GM12874 (cell line): ENCODE data around the gene AASDHPPT.

Source experiments
- CTCF ChIP-seq: IDR thresholded peaks from 2 replicates; pipeline ENCODE4 v1.5.1; 2011; ENCODE audit warnings: low read depth, mild to moderate bottlenecking, control low read depth, low read length, moderate library complexity; ENCODE audit not compliant: insufficient read depth

AASDHPPT gene

GRCh38 chr11:106088896-106089295, 11.4 kb downstream of the AASDHPPT start:
- no peak for TF ChIP-seq CTCF

- TF ChIP-seq CTCF = no peak
Measured at GRCh38 chr11:106091480-106092123, 14.1 kb downstream of the AASDHPPT start.

- TF ChIP-seq CTCF = no peak
Measured at GRCh38 chr11:106092446-106092845, 15.0 kb downstream of the AASDHPPT start.

- TF ChIP-seq CTCF = no peak
Measured at GRCh38 chr11:106098893-106099553, 21.6 kb downstream of the AASDHPPT start.

GRCh38 chr11:106101370-106101769, 23.9 kb downstream of the AASDHPPT start:
- no peak for TF ChIP-seq CTCF

GRCh38 chr11:106101819-106102218, 24.4 kb downstream of the AASDHPPT start:
- TF ChIP-seq CTCF = no peak

GRCh38 chr11:106105986-106106385, 28.5 kb downstream of the AASDHPPT start:
- no peak for TF ChIP-seq CTCF
